Esophagus muscularis mucosa (tissue), 4 donors: Measurements from ENCODE around the gene YPEL1. TPM values are rescaled to one million over a fixed set of nuclear protein-coding genes. Genes with fewer than 3 reads are reported as not detected.

Experiments
- DNase-seq: peaks from one replicate; pipeline ENCODE4 v3.0.0-alpha.2; 2017; ENCODE audit errors: extremely low spot score
- H3K27ac ChIP-seq, 4 donors: fragments of 200-600 bp; sonication (generic); replicated peaks in 1 of 4; 1 replicate in 3 of 4; 2 replicates in 1 of 4; pipeline ENCODE4 v1.5.1; 2016 to 2019; ENCODE audit warnings: mild to moderate bottlenecking in 1 of 4
- H3K27me3 ChIP-seq, 4 donors: fragments of 200-600 bp; sonication (generic); one replicate each; pipeline versions ENCODE4 v1.5.1 to v1.6.0; 2016 to 2019
- H3K36me3 ChIP-seq, 4 donors: fragments of 200-600 bp; sonication (generic); one replicate each; pipeline ENCODE4 v1.5.1; 2016 to 2019
- H3K4me1 ChIP-seq, 4 donors: fragments of 200-600 bp; sonication (generic); one replicate each; pipeline ENCODE4 v1.5.1; 2016 to 2019
- H3K4me3 ChIP-seq, 4 donors: fragments of 200-600 bp; sonication (generic); 1 replicate in 2 of 4; 2 replicates in 2 of 4; pipeline ENCODE4 v1.5.1; 2016 to 2019; ENCODE audit warnings: mild to moderate bottlenecking in 4 of 4, moderate library complexity in 1 of 4
- H3K9me3 ChIP-seq, 4 donors: fragments of 200-600 bp; sonication (generic); 1 replicate in 3 of 4; 2 replicates in 1 of 4; pipeline ENCODE4 v1.5.1; 2016 to 2019
- EP300 ChIP-seq: sonication (generic); formaldehyde crosslinking; IDR thresholded peaks from one replicate; pipeline ENCODE4 v1.6.1; 2017; ENCODE audit warnings: antibody characterized with exemption
- POLR2A ChIP-seq: fragments of 450-650 bp; IDR thresholded peaks from one replicate; pipeline ENCODE4 v1.6.1; 2017; ENCODE audit warnings: antibody characterized with exemption, moderate library complexity, mild to moderate bottlenecking, low read depth
- POLR2AphosphoS5 ChIP-seq, 2 donors: sonication (generic); formaldehyde crosslinking; IDR thresholded peaks; one replicate each; pipeline ENCODE4 v1.6.1; 2017; ENCODE audit warnings: antibody characterized with exemption in 2 of 2
- WGBS: methylation state at CpG from one replicate; pipeline ENCODE4 v1.1.5; 2018; 5-methylcytosine and 5-hydroxymethylcytosine counted together
- intact Hi-C: fragments of 100-400 bp; cut with DNase I; formaldehyde crosslinking; loops from one replicate; pipeline ENCODE4 v1.15.1; 2023
- total RNA-seq, 4 donors: library from RNA; depleted of rRNA; stranded (reverse); fragments of >200 nt; gene quantifications; one replicate each; pipeline versions ENCODE4 v1.1.0 to v1.2.1, GENCODE V29; 2016
- TF ChIP-seq, protein P1 (sequence below), 3 experiments: fragments of 200-600 bp in 2 of 3; fragments of 450-650 bp in 1 of 3; sonication (generic) in 2 of 3; IDR thresholded peaks; one replicate each; pipeline ENCODE4 v1.5.1; 2017 to 2019; ENCODE audit warnings: antibody characterized with exemption in 3 of 3, mild to moderate bottlenecking in 2 of 3, moderate library complexity in 1 of 3

The YPEL1 gene
- total RNA-seq, 4 donors from 2014 or later: 12.0 to 30.7 (median 16.5) TPM

DNA sequence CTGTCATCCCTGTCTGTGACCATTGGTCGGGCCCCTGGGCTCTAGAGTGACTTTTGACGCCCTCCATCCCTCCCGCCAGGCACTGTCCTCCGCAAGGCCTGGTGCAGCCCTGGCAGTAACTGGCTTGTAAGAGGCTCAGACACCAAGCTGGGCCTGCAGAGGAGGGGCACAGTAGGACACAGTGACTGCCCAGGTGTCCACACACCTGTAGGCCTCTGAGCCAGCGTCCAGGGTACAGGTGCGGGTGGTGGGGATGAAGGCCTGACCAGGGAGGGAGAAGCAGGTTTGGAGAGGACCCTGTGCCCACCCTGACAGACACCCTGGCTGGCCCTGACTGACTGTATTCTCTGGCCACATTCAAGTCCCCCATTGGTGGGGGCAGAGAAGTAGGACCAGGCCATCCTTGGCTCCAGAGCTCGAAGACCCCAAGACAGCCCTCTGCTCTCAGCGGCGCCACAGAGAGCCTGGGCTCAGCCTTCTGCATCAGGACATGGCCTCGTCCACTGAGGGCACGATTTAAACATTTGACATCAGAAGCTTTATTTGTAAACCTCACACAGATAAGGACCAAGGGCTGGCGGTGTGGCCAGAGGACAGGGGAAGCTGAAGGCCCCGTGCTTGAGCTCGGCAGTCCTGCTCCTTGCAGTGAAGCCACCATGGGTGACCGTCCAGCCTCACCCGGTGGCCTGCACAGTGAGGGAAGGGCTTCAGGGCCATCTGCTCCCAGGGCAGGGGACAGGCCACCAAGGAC is 38.4 kb downstream of the YPEL1 start:
- DNase-seq: no peak
- WGBS: 85% methylated on average over 16 of the region's 16 CpGs
- Histone ChIP-seq H3K36me3 (peaks cover 18 to 79% (median 53%) of the 10 kb centered on the region in 4 donors), H3K27ac (peak overlapping the region; percentile 79 to 86 (median 81)), H3K4me3 (no peak overlapping the region), H3K27me3 (no peaks in the 10 kb centered on the region), H3K9me3 (no peaks in the 10 kb centered on the region), H3K4me1 (peaks cover 29 to 47% (median 32%) of the 10 kb centered on the region in 4 donors)
- TF ChIP-seq POLR2A: no peak
- TF ChIP-seq, protein P1, sequence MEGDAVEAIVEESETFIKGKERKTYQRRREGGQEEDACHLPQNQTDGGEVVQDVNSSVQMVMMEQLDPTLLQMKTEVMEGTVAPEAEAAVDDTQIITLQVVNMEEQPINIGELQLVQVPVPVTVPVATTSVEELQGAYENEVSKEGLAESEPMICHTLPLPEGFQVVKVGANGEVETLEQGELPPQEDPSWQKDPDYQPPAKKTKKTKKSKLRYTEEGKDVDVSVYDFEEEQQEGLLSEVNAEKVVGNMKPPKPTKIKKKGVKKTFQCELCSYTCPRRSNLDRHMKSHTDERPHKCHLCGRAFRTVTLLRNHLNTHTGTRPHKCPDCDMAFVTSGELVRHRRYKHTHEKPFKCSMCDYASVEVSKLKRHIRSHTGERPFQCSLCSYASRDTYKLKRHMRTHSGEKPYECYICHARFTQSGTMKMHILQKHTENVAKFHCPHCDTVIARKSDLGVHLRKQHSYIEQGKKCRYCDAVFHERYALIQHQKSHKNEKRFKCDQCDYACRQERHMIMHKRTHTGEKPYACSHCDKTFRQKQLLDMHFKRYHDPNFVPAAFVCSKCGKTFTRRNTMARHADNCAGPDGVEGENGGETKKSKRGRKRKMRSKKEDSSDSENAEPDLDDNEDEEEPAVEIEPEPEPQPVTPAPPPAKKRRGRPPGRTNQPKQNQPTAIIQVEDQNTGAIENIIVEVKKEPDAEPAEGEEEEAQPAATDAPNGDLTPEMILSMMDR (IDR thresholded peaks at IDR 0.05): no peak
- TF ChIP-seq EP300: no peak
- no peak for TF ChIP-seq POLR2AphosphoS5 (IDR thresholded peaks at IDR 0.05)
- intact Hi-C loops: no loop called here

DNA sequence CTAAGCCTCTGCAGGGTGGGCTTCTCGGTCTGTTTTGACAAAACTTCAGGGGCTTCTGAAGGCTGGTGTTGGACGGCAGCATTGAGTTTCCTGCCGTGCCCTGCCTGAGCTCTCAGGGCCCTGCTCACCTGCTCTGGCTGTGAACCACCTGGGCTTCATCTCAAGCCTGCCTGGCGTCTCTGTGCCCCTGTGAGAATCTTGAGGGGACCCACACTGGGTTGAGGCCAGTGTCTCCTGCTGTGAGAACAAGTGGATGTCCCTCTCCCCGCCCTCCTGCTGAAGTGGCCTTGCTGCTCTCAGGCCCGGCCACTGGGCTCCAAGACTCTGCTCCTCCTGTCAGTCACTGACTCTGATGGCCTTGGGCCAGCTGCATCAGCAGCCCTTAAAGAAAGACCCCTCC is 39.5 kb downstream of the YPEL1 start:
- peak overlapping the region in 3 of 4 donors; percentile 26 to 79 (median 79) for H3K27ac ChIP-seq
- DNase-seq: no peak
- WGBS: 95% methylated on average over 4 of the region's 6 CpGs

DNA sequence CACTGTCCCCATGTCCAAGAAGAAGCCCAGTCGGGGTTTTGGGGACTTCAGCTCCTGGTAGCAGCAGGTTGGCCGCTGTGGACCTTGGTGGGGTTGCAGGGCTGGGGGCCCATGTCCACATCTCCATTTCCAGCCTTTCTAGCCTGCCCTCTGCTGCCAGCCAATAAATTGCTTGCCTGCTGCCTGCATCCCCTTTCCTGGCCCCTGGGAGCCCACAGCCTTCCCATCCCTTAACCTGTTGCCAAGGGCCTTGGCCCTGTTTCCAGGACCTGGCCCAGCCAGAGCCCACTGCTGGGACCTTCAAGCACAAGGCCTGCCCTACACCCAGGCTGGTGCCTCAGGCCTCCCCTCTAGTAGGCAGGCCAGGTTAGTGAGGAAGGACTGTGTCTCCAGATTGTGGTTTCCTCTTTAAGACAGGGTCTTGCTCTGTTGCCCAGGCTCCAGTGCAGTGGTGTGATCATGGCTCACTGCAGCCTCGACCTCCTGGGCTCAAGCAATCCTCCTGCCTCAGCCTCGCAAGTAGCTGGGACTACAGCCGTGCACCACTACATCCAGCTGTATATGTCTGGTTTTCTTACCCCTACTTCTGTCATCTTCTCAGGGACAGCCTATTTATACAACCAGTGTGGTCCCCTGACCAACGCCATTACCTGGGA is 40.0 kb downstream of the YPEL1 start:
- no peak overlapping the region for H3K4me3 ChIP-seq
- peak overlapping the region in 1 of 4 donors; percentile 22 for H3K27ac ChIP-seq
- H3K36me3 ChIP-seq: peaks cover 18 to 75% (median 57%) of the 10 kb centered on the region in 4 donors
- H3K9me3 ChIP-seq: no peaks in the 10 kb centered on the region
- intact Hi-C loops: no loop called here
- TF ChIP-seq, protein P1 (IDR thresholded peaks at IDR 0.05): no peak
- TF ChIP-seq EP300 (no peak), POLR2AphosphoS5 (IDR thresholded peaks at IDR 0.05) (no peak), POLR2A (no peak)
- 89% methylated on average over 6 of the region's 6 CpGs for WGBS
- no peak for DNase-seq
- H3K4me1 ChIP-seq: peaks cover 29 to 41% (median 32%) of the 10 kb centered on the region in 4 donors
- H3K27me3 ChIP-seq: no peaks in the 10 kb centered on the region

More for the DNA sequence above, 39.5 kb downstream of the YPEL1 start:
- intact Hi-C loops: no loop called here
- H3K9me3 ChIP-seq: no peaks in the 10 kb centered on the region
- TF ChIP-seq, protein P1 (IDR thresholded peaks at IDR 0.05): no peak
- peaks cover 29 to 46% (median 32%) of the 10 kb centered on the region in 4 donors for H3K4me1 ChIP-seq
- H3K27me3 ChIP-seq: no peaks in the 10 kb centered on the region
- H3K36me3 ChIP-seq: peaks cover 18 to 78% (median 59%) of the 10 kb centered on the region in 4 donors
- no peak overlapping the region for H3K4me3 ChIP-seq

DNA sequence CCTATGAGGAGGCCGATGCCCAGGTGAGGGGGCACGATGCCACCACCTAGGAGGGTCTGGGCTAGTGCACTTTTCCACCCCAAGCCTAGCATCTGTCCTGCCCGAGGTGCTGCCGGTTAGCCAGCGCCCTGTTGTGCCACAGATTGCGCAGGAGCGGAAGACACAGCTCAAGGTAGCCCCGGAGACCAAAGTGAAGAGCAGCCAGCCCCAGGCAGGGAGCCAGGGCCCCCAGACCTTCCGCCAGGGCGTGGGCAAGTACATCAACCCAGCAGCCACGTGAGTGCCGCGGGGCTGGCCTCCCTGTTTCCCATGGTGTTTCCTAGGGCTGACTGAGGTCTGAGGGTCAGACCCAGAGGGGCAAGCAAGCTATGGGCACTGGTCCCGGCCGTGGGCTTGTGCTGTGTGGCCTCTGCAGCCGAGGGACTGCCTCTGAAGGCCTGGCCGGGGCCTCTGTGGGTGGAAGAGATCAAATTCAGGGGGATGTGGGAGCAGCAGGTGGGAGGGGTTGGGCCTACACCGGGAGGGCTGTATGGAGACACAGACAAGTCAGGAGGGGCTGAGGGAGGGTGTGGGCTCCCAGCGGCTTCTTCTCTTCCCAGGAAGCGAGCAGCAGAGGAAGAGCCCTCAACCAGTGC is 40.7 kb downstream of the YPEL1 start:
- DNase-seq: no peak
- H3K4me1 ChIP-seq: peaks cover 29 to 38% (median 33%) of the 10 kb centered on the region in 4 donors
- H3K27ac ChIP-seq: no peak overlapping the region
- H3K36me3 ChIP-seq: peaks cover 18 to 71% (median 60%) of the 10 kb centered on the region in 4 donors
- intact Hi-C loops: no loop called here
- no peak for TF ChIP-seq POLR2AphosphoS5 (IDR thresholded peaks at IDR 0.05)
- no peak for TF ChIP-seq POLR2A
- TF ChIP-seq, protein P1 (IDR thresholded peaks at IDR 0.05): no peak
- TF ChIP-seq EP300: no peak
- no peaks in the 10 kb centered on the region for H3K27me3 ChIP-seq
- H3K4me3 ChIP-seq: no peak overlapping the region
- WGBS: 84% methylated on average over 16 of the region's 20 CpGs
- H3K9me3 ChIP-seq: no peaks in the 10 kb centered on the region
